Measurements from ENCODE around the gene DCXR. TPM values are rescaled to one million over a fixed set of nuclear protein-coding genes. Genes with fewer than 3 reads are reported as not detected.

The DCXR gene
- total RNA-seq, 1 experiment from 2014 or later = 120 TPM

GRCh38 chr17:81998212-81998611 lies 39.3 kb downstream of the DCXR start:
- no peaks in the 10 kb centered on the region for H3K79me2 ChIP-seq (ENCODE audit: low read depth)
- peaks cover 7% of the 10 kb centered on the region; the same call in 1 of the 2 replicates for H3F3A ChIP-seq (ENCODE audit: insufficient read depth, low read depth)
- ChIA-PET CTCF (no interaction called here), POLR2A (ENCODE audit: unreplicated experiment) (no interaction called here)
- TF ChIP-seq EZH2 (IDR thresholded peaks at IDR 0.05; ENCODE audit: low read depth) = no peak
- no peak for TF ChIP-seq CTCF (conservative IDR thresholded peaks at IDR 0.05)
- intact Hi-C loops (cut with micrococcal nuclease; ENCODE audit: unreplicated experiment) = no loop called here
- H3K36me3 ChIP-seq (ENCODE audit: low read depth) = no peaks in the 10 kb centered on the region
- no peak for DNase-seq
- no peaks in the 10 kb centered on the region for H3K27me3 ChIP-seq (ENCODE audit: insufficient read depth, low read depth)
- H3K4me1 ChIP-seq (replicated peaks; ENCODE audit: insufficient read depth) = peaks cover 11% of the 10 kb centered on the region
- H3K9me2 ChIP-seq (ENCODE audit: insufficient read depth) = no peaks in the 10 kb centered on the region
- H2AFZ ChIP-seq = no peak overlapping the region
- no peak overlapping the region for H3K27ac ChIP-seq
- no peaks in the 10 kb centered on the region for H3K9me3 ChIP-seq (ENCODE audit: insufficient read depth, low read depth)
- H4K20me1 ChIP-seq (ENCODE audit: insufficient read depth) = no peaks in the 10 kb centered on the region
- no peak overlapping the region for H3K4me2 ChIP-seq
- no TSS peak for BruUV-seq (replicated peaks)
- H3K4me3 ChIP-seq = no peak overlapping the region

- ChIA-PET CTCF (interaction anchor here (1.1 kb wide), 1 partner anchor 37 kb away, joined by 3 read pairs; no protein-coding TSS in a partner anchor), POLR2A (ENCODE audit: unreplicated experiment) (no interaction called here)
- H3K27ac ChIP-seq = no peak overlapping the region
- no peaks in the 10 kb centered on the region for H3K9me3 ChIP-seq (ENCODE audit: insufficient read depth, low read depth)
- no peak overlapping the region for H2AFZ ChIP-seq
- intact Hi-C loops (cut with micrococcal nuclease; ENCODE audit: unreplicated experiment) = no loop called here
- no TSS peak for BruUV-seq (replicated peaks)
- no peak overlapping the region for H3K4me2 ChIP-seq
- no peak for TF ChIP-seq EZH2 (IDR thresholded peaks at IDR 0.05; ENCODE audit: low read depth)
- TF ChIP-seq CTCF (conservative IDR thresholded peaks at IDR 0.05) = no peak
- H3K4me3 ChIP-seq = no peak overlapping the region
- H3F3A ChIP-seq (ENCODE audit: insufficient read depth, low read depth) = no peaks in the 10 kb centered on the region
- H3K27me3 ChIP-seq (ENCODE audit: insufficient read depth, low read depth) = no peaks in the 10 kb centered on the region
- no peaks in the 10 kb centered on the region for H3K9me2 ChIP-seq (ENCODE audit: insufficient read depth)
- no peaks in the 10 kb centered on the region for H4K20me1 ChIP-seq (ENCODE audit: insufficient read depth)
- H3K4me1 ChIP-seq (replicated peaks; ENCODE audit: insufficient read depth) = no peaks in the 10 kb centered on the region
- no peak for DNase-seq
- H3K36me3 ChIP-seq (ENCODE audit: low read depth) = no peaks in the 10 kb centered on the region
- no peaks in the 10 kb centered on the region for H3K79me2 ChIP-seq (ENCODE audit: low read depth)
Observed at GRCh38 chr17:81996757-81997441, 40.6 kb downstream of the DCXR start.

GRCh38 chr17:81996232-81996756 lies 41.2 kb downstream of the DCXR start:
- Histone ChIP-seq H3K9me2 (ENCODE audit: insufficient read depth) (no peaks in the 10 kb centered on the region), H3K4me2 (no peak overlapping the region), H3K79me2 (ENCODE audit: low read depth) (no peaks in the 10 kb centered on the region), H3K36me3 (ENCODE audit: low read depth) (no peaks in the 10 kb centered on the region), H3K4me1 (replicated peaks; ENCODE audit: insufficient read depth) (no peaks in the 10 kb centered on the region), H3K27me3 (ENCODE audit: insufficient read depth, low read depth) (no peaks in the 10 kb centered on the region), H3K4me3 (no peak overlapping the region), H3K9me3 (ENCODE audit: insufficient read depth, low read depth) (no peaks in the 10 kb centered on the region), H2AFZ (no peak overlapping the region), H4K20me1 (ENCODE audit: insufficient read depth) (no peaks in the 10 kb centered on the region), H3F3A (ENCODE audit: insufficient read depth, low read depth) (no peaks in the 10 kb centered on the region), H3K27ac (no peak overlapping the region)
- TF ChIP-seq CTCF (conservative IDR thresholded peaks at IDR 0.05) (no peak), EZH2 (IDR thresholded peaks at IDR 0.05; ENCODE audit: low read depth) (no peak)
- intact Hi-C loops (cut with micrococcal nuclease; ENCODE audit: unreplicated experiment) = no loop called here
- no TSS peak for BruUV-seq (replicated peaks)
- DNase-seq = no peak
- POLR2A ChIA-PET (ENCODE audit: unreplicated experiment) = no interaction called here
- CTCF ChIA-PET = no interaction called here
